IMR-90 (cell line): ENCODE results near the gene ENDOU. TPM values are rescaled to one million over a fixed set of nuclear protein-coding genes. Genes with fewer than 3 reads are reported as not detected.

Source experiments
- ATAC-seq: fragments of 200-7000 bp; cut with Tn5 transposase; 2 replicates; pipeline ENCODE4 v1.9.1; 2020; ENCODE audit warnings: low read depth, mild to moderate bottlenecking, moderate library complexity
- BruUV-seq: library from RNA; stranded (reverse); fragments of 400-500 nt; replicated peaks from 2 replicates; lab custom pipeline; 2021; lab: Mats Ljungman, UMichigan
- CTCF ChIA-PET: fragments of 300-600 bp; formaldehyde crosslinking; extraction: SDS; loops from one replicate; lab custom pipeline; 2021; ENCODE audit warnings: antibody characterized with exemption; lab: Yijun Ruan, JAX
- POLR2A ChIA-PET: fragments of 300-600 bp; sonication (Branson Sonifier 250); formaldehyde crosslinking; loops from one replicate; lab custom pipeline; 2022; ENCODE audit warnings: antibody characterized with exemption; ENCODE audit not compliant: unreplicated experiment; lab: Charles Lee
- DNase-seq: peaks from one replicate; pipeline ENCODE4 v3.0.0; 2013
- H2AFZ ChIP-seq: replicated peaks from 2 replicates; pipeline ENCODE3; 2013; ENCODE audit warnings: low read length, mild to moderate bottlenecking; ENCODE audit not compliant: poor library complexity
- H2AK5ac ChIP-seq: 2 replicates; pipeline ENCODE4 v1.6.1; 2013; ENCODE audit warnings: low read depth, low read length, inconsistent platforms
- H2AK9ac ChIP-seq: replicated peaks from 2 replicates; pipeline ENCODE3; 2013; ENCODE audit warnings: mild to moderate bottlenecking, low read depth, low read length, moderate library complexity; ENCODE audit not compliant: poor library complexity
- H2BK120ac ChIP-seq: 2 replicates; pipeline ENCODE4 v1.6.1; 2013; ENCODE audit warnings: low read depth, low read length, inconsistent platforms
- H2BK15ac ChIP-seq: 3 replicates; pipeline ENCODE4 v1.6.1; 2013; ENCODE audit warnings: low read depth, low read length, inconsistent platforms
- H2BK20ac ChIP-seq: 2 replicates; pipeline ENCODE4 v1.6.1; 2013; ENCODE audit warnings: low read depth, mild to moderate bottlenecking, inconsistent platforms, low read length, moderate library complexity
- H2BK5ac ChIP-seq: 2 replicates; pipeline ENCODE4 v1.6.1; 2013; ENCODE audit warnings: mild to moderate bottlenecking, low read depth, low read length, inconsistent platforms; ENCODE audit not compliant: poor library complexity, severe bottlenecking
- H3K14ac ChIP-seq: replicated peaks from 2 replicates; pipeline ENCODE4 v1.6.1; 2013; ENCODE audit warnings: low read depth, low read length, inconsistent platforms
- H3K18ac ChIP-seq: 2 replicates; pipeline ENCODE4 v1.6.1; 2013; ENCODE audit warnings: low read depth, low read length, control low read depth
- H3K23ac ChIP-seq: 2 replicates; pipeline ENCODE4 v1.6.1; 2013; ENCODE audit warnings: low read depth, low read length, inconsistent platforms
- H3K27ac ChIP-seq: 2 replicates; pipeline ENCODE4 v1.5.1; 2013; ENCODE audit warnings: mild to moderate bottlenecking, control low read depth, low read length; ENCODE audit not compliant: insufficient read depth
- H3K27me3 ChIP-seq: 2 replicates; pipeline ENCODE4 v1.6.1; 2013; ENCODE audit warnings: low read length; ENCODE audit not compliant: control insufficient read depth, insufficient read depth
- H3K36me3 ChIP-seq: 2 replicates; pipeline ENCODE4 v1.6.1; 2013; ENCODE audit warnings: low read length, mixed read lengths; ENCODE audit not compliant: control insufficient read depth, insufficient read depth
- H3K4ac ChIP-seq: 2 replicates; pipeline ENCODE4 v1.6.1; 2013; ENCODE audit warnings: low read depth, low read length, inconsistent platforms
- H3K4me1 ChIP-seq: 2 replicates; pipeline ENCODE4 v1.6.1; 2013; ENCODE audit warnings: low read length, mixed read lengths; ENCODE audit not compliant: control insufficient read depth, insufficient read depth
- H3K4me2 ChIP-seq: 2 replicates; pipeline ENCODE4 v1.6.1; 2013; ENCODE audit warnings: low read depth, mild to moderate bottlenecking, control low read depth, low read length, moderate library complexity
- H3K4me3 ChIP-seq: 2 replicates; pipeline ENCODE4 v1.5.1; 2013; ENCODE audit warnings: low read depth, mild to moderate bottlenecking, control low read depth, low read length, moderate library complexity; ENCODE audit not compliant: insufficient read depth
- H3K56ac ChIP-seq: 2 replicates; pipeline ENCODE4 v1.6.1; 2013; ENCODE audit warnings: low read length, inconsistent platforms; ENCODE audit not compliant: insufficient read depth; ENCODE audit errors: extremely low read depth
- H3K79me1 ChIP-seq, 2 experiments: 2 replicates each; pipeline ENCODE4 v1.6.1; 2013; ENCODE audit warnings: low read length in 2 of 2, inconsistent platforms in 1 of 2, low read depth in 1 of 2
- H3K9ac ChIP-seq: 2 replicates; pipeline ENCODE4 v1.6.1; 2013; ENCODE audit warnings: low read depth, low read length, control low read depth
- H3K9me1 ChIP-seq: 2 replicates; pipeline ENCODE4 v1.6.1; 2013; ENCODE audit warnings: low read length, inconsistent platforms; ENCODE audit not compliant: insufficient read depth
- H3K9me3 ChIP-seq: 2 replicates; pipeline ENCODE4 v1.6.1; 2013; ENCODE audit warnings: low read length; ENCODE audit not compliant: control insufficient read depth, insufficient read depth
- H4K20me1 ChIP-seq: 2 replicates; pipeline ENCODE4 v1.6.1; 2013; ENCODE audit warnings: low read length, inconsistent platforms; ENCODE audit not compliant: insufficient read depth
- H4K5ac ChIP-seq: 2 replicates; pipeline ENCODE4 v1.6.1; 2013; ENCODE audit warnings: mild to moderate bottlenecking, low read depth, low read length, control low read depth
- H4K8ac ChIP-seq, 2 experiments: 2 replicates each; pipeline ENCODE4 v1.6.1; 2013; ENCODE audit warnings: low read depth in 2 of 2, low read length in 2 of 2, control low read depth in 1 of 2, inconsistent platforms in 1 of 2
- H4K91ac ChIP-seq: 2 replicates; pipeline ENCODE4 v1.6.1; 2013; ENCODE audit warnings: low read depth, low read length, inconsistent platforms; ENCODE audit not compliant: insufficient read depth
- BHLHE40 ChIP-seq: fragments of 150-350 bp; IDR thresholded peaks from 2 replicates; pipeline ENCODE4 v1.6.1; 2016; ENCODE audit warnings: mild to moderate bottlenecking, low read depth, low read length
- CEBPB ChIP-seq: IDR thresholded peaks from 2 replicates; pipeline ENCODE4 v1.6.1; 2012; ENCODE audit warnings: low read depth, low read length, improper control_type of control experiment
- CHD1 ChIP-seq: IDR thresholded peaks from 2 replicates; pipeline ENCODE4 v1.6.1; 2012; ENCODE audit warnings: low read depth, low read length, improper control_type of control experiment
- CTCF ChIP-seq: conservative IDR thresholded peaks from 2 replicates; pipeline ENCODE4 v1.5.1; 2012; ENCODE audit warnings: mild to moderate bottlenecking, low read depth, low read length, improper control_type of control experiment
- ELK1 ChIP-seq: fragments of 150-350 bp; IDR thresholded peaks from 2 replicates; pipeline ENCODE4 v1.6.1; 2016; ENCODE audit warnings: low read depth, mild to moderate bottlenecking, low read length, moderate library complexity, borderline replicate concordance
- FOS ChIP-seq: fragments of 150-350 bp; IDR thresholded peaks from 2 replicates; pipeline ENCODE4 v1.6.1; 2016; ENCODE audit warnings: low read depth, low read length
- MAFK ChIP-seq: IDR thresholded peaks from 2 replicates; pipeline ENCODE4 v1.6.1; 2012; ENCODE audit warnings: low read depth, low read length, improper control_type of control experiment
- MXI1 ChIP-seq: IDR thresholded peaks from 2 replicates; pipeline ENCODE4 v1.6.1; 2012; ENCODE audit warnings: low read depth, mild to moderate bottlenecking, low read length, moderate library complexity, borderline replicate concordance
- NFE2L2 ChIP-seq: fragments of 150-350 bp; IDR thresholded peaks from 2 replicates; pipeline ENCODE4 v1.6.1; 2016; ENCODE audit warnings: low read depth, mild to moderate bottlenecking, low read length
- POLR2A ChIP-seq: IDR thresholded peaks from 2 replicates; pipeline ENCODE4 v1.6.1; 2012; ENCODE audit warnings: mild to moderate bottlenecking, low read depth, low read length
- RAD21 ChIP-seq: IDR thresholded peaks from 2 replicates; pipeline ENCODE4 v1.6.1; 2012; ENCODE audit warnings: low read length, improper control_type of control experiment
- RCOR1 ChIP-seq: IDR thresholded peaks from 2 replicates; pipeline ENCODE4 v1.6.1; 2012; ENCODE audit warnings: mild to moderate bottlenecking, low read length, improper control_type of control experiment; ENCODE audit not compliant: insufficient replicate concordance
- RFX5 ChIP-seq: IDR thresholded peaks from 2 replicates; pipeline ENCODE4 v1.8.0; 2012; ENCODE audit warnings: low read depth, mild to moderate bottlenecking, low read length, moderate library complexity
- SMC3 ChIP-seq: fragments of 150-350 bp; IDR thresholded peaks from 2 replicates; pipeline ENCODE4 v1.6.1; 2016; ENCODE audit warnings: low read depth, mild to moderate bottlenecking, antibody characterized with exemption, low read length, moderate library complexity
- USF2 ChIP-seq: fragments of 150-350 bp; IDR thresholded peaks from 2 replicates; pipeline ENCODE4 v1.6.1; 2017; ENCODE audit warnings: mild to moderate bottlenecking, antibody characterized with exemption, low read length, low read depth
- WGBS, 2 experiments: methylation state at CpG; one replicate each; pipeline versions ENCODE4 v1.1.5 to v1.1.7; 2013; ENCODE audit warnings: missing lambda C conversion rate in 2 of 2; ENCODE audit not compliant: insufficient read length in 1 of 2; ENCODE audit errors: extremely low coverage in 2 of 2; 5-methylcytosine and 5-hydroxymethylcytosine counted together
- dilution Hi-C: fragments of 300-500 bp; cut with HindIII; formaldehyde crosslinking; loops from one replicate; pipeline ENCODE4 v1.14.3; 2018; ENCODE audit warnings: low sequenced_read_pairs; ENCODE audit not compliant: unreplicated experiment
- in situ Hi-C: fragments of 300-500 bp; cut with MboI; formaldehyde crosslinking; loops from 3 replicates; pipeline ENCODE4 v1.14.3; 2019; ENCODE audit warnings: low sequenced_read_pairs, inconsistent platforms, mixed read lengths
- intact Hi-C: fragments of 100-400 bp; cut with micrococcal nuclease; formaldehyde crosslinking; loops from 2 replicates; pipeline ENCODE4 v1.10.0; 2022
- polyA plus RNA-seq, 3 experiments: library from polyadenylated mRNA; depleted of rRNA; stranded (reverse); fragments of >200 nt; gene quantifications; 2 replicates each; pipeline ENCODE4 v1.2.3, GENCODE V29; 2012; ENCODE audit warnings: low replicate concordance in 1 of 3
- total RNA-seq: library from RNA; depleted of rRNA; stranded (reverse); fragments of >200 nt; gene quantifications from 2 replicates; pipeline ENCODE4 v1.2.3, GENCODE V29; 2012

The ENDOU gene
- total and polyA plus RNA-seq, 2 of the 4 experiments (the other 2 are of a cell fraction) = under 0.01 to 0.09 TPM

GRCh38 chr12:47734725-47735480, 9.6 kb upstream of the ENDOU start:
- Histone ChIP-seq H3K23ac (no peak overlapping the region), H3K4me2 (no peak overlapping the region), H3K9me1 (0 out of 2 replicates have a peak, but pooled peaks cover 5% of the 10 kb centered on the region), H3K9me3 (no peaks in the 10 kb centered on the region), H3K4me3 (no peak overlapping the region), H2AFZ (peak overlapping the region; percentile 26), H3K79me1 (no peaks in the 10 kb centered on the region), H2BK20ac (no peak overlapping the region), H3K4ac (no peak overlapping the region), H3K4me1 (peaks cover 19% of the 10 kb centered on the region), H3K27me3 (no peaks in the 10 kb centered on the region), H3K27ac (no peak overlapping the region), H4K8ac (no peak overlapping the region), H3K14ac (no peak overlapping the region), H4K20me1 (no peaks in the 10 kb centered on the region), H3K36me3 (no peaks in the 10 kb centered on the region), H2AK9ac (no peak overlapping the region), H3K18ac (no peak overlapping the region; the same call in 1 of the 2 replicates), H4K5ac (no peak overlapping the region; the same call in 1 of the 2 replicates), H2AK5ac (peak overlapping the region; percentile 43; the same call in 1 of the 2 replicates), H2BK15ac (no peak overlapping the region; the same call in 2 of the 3 replicates), H3K56ac (no peak overlapping the region), H3K9ac (no peak overlapping the region), H4K91ac (no peak overlapping the region), H2BK5ac (no peak overlapping the region), H2BK120ac (no peak overlapping the region)
- BruUV-seq = no TSS peak
- ChIA-PET POLR2A (no interaction called here), CTCF (no interaction called here)
- intact Hi-C loops (no loop called here), in situ Hi-C loops (no loop called here), dilution Hi-C loops (no loop called here)
- DNase-seq (no peak), ATAC-seq (no peak)
- 96% methylated on average over 3 of the region's 12 CpGs; no CpG with 5 or more reads in 1 of the 2 experiments for WGBS, 2 experiments
- no peak for TF ChIP-seq MXI1
- no peak for TF ChIP-seq RAD21
- TF ChIP-seq RFX5 = no peak
- no peak for TF ChIP-seq BHLHE40
- TF ChIP-seq CHD1 = no peak
- TF ChIP-seq POLR2A = no peak
- no peak for TF ChIP-seq SMC3
- no peak for TF ChIP-seq FOS
- TF ChIP-seq MAFK = no peak
- TF ChIP-seq NFE2L2 = no peak
- no peak for TF ChIP-seq RCOR1
- TF ChIP-seq ELK1 = no peak
- no peak for TF ChIP-seq CEBPB
- no peak for TF ChIP-seq CTCF
- TF ChIP-seq USF2 = no peak
